GM21526 (cell line): ENCODE data around the gene TXN2.
"Not testable (repeated sequence)": the region's sequence is repeated elsewhere in the genome, so short reads cannot be mapped to it uniquely, and the experiment has no call there.

Experiments
- ATAC-seq: cut with Tn5 transposase; IDR thresholded peaks from one replicate; pipeline ENCODE4 v1.9.1; 2021; ENCODE audit warnings: moderate library complexity; ENCODE audit not compliant: unreplicated experiment, low FRiP score

TXN2 gene

GRCh38 chr22:36456464-36456845, 25.0 kb downstream of the TXN2 start:
- no peak for ATAC-seq

DNA sequence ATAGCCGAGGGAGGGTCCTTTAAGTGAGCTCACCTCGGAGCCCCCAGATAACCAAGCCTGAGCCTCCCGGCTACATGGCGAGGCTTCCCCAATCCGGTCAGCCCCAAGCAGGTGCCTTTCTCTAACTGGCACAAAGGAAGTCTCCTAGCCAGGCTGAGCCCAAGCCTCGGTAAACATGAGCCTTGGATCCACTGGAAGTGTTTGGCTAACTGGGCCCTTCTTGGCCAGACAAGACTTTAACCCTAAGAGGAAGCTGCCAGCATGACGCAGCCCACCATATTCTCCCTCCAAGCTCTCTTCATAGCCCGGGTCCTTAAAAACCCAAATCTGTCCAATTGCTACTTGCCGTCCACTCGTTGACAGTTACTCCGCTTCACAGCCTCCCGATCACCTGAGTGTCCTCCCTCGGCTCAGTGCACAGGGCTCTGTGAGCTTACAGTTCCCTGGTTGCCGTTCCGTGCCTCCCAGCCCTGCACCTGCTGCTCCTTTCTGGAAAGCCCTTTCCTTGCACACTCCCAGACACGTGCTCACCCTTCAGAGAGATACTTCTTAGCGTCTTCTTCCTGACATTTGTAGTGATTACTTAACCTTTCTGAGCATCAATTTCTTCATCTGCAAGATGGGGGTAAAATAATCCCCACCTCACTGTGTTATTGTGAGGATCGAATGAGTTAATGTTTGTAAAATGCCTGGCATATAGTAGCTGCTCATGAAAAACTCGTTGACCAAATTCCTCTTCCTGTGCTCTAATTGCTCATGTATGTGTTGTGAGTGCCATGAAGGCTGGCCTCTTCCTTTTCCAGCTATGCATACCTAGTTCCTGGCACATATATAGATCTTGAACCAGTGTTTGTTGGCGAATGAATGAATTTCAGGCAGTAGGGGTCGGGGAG, 25.6 kb downstream of the TXN2 start:
- no peak for ATAC-seq

DNA sequence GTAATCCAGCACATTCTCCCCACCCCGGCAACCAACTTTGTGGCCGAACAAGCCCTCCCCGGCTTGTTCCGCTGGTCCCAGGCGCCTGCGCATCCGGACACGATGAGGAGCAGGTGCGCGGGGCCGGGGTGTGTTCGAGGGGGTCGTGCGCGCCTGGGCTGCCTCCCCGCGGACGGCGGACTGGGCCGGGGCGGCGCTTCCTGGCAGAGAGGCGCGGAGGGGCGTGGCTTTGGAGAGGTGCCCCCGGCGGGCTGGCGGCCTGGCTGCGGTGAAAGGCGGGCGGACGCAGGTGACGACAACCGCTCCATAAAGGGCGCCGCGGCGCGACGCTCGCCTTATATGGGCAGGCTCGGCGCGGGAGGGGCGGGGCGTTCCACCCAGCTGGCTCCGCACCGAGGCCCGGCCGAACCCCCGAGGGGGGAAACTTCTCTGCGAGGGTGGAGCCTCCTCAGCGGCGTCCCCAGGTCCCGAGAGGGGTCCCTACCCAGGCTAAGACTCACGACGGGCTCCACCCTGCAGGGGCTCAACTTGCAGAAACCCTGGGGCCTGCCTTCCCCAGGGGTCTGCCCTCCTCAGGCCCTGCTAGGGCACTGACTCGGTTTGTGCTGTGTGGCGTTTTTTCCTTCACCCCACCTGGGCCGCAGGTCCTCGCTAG, 26.4 kb downstream of the TXN2 start:
- peak; percentile 48 for ATAC-seq

GRCh38 chr22:36453855-36454378, 27.5 kb downstream of the TXN2 start:
- no peak for ATAC-seq

GRCh38 chr22:36452978-36453607, 28.3 kb downstream of the TXN2 start:
- ATAC-seq: not testable (repeated sequence)

DNA sequence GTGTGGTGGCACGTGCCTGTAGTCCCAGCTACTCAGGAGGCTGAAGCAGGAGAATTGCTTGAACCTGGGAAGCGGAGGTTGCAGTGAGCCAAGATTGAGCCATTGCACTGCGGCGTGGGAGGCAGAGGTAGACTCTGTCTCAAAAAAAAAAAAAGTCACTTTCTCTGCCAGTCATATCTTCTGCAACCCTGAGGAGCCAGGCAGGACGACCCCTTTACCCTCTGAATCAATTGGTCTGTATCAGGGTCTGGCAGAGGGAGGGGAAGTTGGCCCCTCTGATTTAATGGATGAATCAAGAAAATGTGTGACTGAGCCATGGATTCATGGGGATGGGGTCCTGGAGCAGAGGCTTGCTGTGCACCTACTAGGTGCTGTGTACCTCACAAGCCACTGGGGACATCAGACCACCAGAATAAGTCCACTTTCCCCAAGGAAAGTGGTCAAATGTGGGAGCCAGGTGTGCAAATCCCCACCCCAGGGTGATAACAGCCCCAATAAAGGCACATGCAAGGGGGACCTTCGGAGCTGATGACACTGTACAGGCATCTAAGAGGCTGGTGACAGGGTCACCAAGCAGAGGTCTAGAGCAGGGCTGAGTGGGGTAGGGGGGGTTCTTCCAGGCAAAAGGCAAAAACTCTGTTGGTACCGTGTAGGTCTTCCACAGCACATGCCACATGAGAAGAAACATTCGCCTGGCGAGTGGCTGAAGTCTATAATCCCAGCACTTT, 29.0 kb downstream of the TXN2 start:
- ATAC-seq: no peak

- not testable (repeated sequence) for ATAC-seq
Observed at GRCh38 chr22:36450923-36451322, 30.5 kb downstream of the TXN2 start.

- ATAC-seq: no peak
Observed at GRCh38 chr22:36449596-36450175, 31.8 kb downstream of the TXN2 start.

GRCh38 chr22:36447632-36448031, 33.8 kb downstream of the TXN2 start:
- no peak for ATAC-seq

- no peak for ATAC-seq
Observed at GRCh38 chr22:36445158-36445668, 36.2 kb downstream of the TXN2 start.

- no peak for ATAC-seq
Observed at GRCh38 chr22:36443198-36443770, 38.2 kb downstream of the TXN2 start.

DNA sequence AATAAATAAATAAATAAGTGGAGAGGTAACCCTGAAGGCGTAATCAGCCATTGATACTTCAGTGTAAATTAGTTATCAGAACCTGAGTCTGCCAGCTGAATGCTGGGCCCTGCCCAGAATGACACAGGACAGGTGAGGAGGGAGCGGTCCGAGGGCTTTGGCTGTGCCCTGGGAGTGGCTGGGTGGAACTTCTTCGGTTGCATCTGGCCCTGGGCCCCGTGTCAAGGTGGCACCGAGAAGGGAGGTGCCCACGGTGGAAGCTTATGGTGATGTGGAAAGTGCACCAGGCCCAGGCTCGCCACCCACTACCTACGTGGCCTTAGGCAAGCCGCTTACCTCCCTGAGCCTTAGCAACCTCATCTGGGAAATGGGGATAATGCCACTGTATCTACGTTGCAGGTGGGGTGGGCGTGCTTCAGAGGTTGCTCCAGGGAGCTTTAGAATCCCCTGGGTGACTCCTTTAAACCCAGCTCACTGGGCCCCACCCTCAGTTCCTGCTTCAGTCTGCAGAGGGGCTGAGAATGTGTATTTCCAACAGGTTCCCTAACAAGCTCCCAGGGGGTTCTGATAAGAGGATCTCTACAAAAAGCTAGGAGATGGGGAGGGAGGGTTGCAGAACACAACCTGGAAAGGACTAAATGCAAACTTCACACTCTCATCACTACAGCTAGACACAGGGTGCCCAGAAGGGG, 38.8 kb downstream of the TXN2 start:
- no peak for ATAC-seq

DNA sequence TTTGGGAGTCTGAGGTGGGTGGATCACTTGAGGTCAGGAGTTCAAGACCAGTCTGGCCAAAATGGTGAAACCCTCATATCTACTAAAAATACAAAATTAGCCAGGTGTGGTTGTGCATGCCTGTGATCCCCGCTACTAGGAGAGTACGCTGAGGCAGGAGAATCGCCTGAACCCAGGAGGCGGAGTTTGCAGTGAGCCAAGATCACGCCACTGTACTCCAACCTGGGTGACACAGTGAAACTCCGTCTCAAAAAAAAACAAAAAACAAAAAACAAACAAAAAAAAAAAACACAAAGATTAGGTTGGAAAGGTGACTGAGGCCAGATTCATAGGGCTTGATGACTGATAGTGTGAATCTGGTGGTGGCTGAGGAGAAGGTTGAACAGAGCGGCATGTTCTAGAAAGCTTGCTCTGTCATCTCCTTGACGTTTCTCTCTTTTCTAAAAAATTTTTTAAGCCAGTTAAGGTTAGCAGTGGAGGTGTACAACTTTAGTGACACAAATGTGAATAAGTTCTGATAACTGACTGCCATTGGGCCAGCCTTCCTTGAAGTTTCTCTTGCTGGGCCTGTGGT, 40.9 kb downstream of the TXN2 start:
- no peak for ATAC-seq

DNA sequence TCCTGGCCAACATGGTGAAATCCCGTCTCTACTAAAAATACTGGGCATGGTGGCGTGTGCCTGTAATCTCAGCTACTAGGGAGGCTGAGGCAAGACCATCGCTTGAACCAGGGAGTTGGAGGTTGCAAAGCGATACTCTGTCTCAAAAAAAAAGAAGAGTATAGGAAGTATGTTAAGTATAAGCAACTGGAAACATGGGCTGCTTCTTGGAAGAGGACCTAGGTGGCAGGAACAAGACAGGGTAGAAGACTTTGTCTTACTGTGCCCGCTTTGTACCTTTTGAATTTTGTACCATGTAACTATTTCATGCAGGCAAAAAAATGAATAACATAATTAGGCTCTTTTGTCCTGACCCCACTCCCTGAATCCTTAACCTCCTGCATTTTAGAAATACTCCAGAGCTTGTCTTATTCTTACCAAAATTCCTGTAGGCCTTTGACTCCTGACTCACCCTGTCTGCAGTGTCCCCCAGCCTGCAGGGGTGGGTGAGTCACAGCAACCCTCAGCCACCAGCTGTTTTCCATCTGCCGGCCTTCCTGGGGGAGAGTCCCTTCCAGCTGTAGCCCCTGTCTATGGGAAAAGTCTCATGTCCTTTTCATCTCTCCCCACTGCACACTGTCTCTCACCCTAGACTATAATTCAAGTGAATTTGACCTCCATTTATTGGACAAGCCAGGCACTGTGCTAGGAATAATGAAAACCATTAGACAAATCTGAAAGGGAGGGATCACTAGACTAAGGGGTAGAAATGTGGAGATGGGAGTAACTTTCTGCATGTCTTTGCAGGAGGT, 41.8 kb downstream of the TXN2 start:
- ATAC-seq: no peak

- no peak for ATAC-seq
Observed at GRCh38 chr22:36435516-36436415, 45.7 kb downstream of the TXN2 start.

- ATAC-seq: no peak
Observed at GRCh38 chr22:36433318-36434231, 47.9 kb downstream of the TXN2 start.
